ENCODE results near the gene KLHDC3.

KLHDC3 gene

GRCh38 chr6:43047998-43048397 lies 33.9 kb downstream of the KLHDC3 start:
- no peak for DNase-seq (ENCODE audit: low read depth)
- no peak overlapping the region for H3K4me3 ChIP-seq (ENCODE audit: low read length)
- no peak for TF ChIP-seq CTCF (IDR thresholded peaks at IDR 0.05; ENCODE audit: insufficient read depth, low read depth, low read length, missing control alignments)

- TF ChIP-seq CTCF (IDR thresholded peaks at IDR 0.05; ENCODE audit: insufficient read depth, low read depth, low read length, missing control alignments) = no peak
- H3K4me3 ChIP-seq (ENCODE audit: low read length) = no peak overlapping the region
- no peak for DNase-seq (ENCODE audit: low read depth)
Observed at GRCh38 chr6:43050981-43051380, 36.9 kb downstream of the KLHDC3 start.

GRCh38 chr6:43052225-43052841 lies 38.3 kb downstream of the KLHDC3 start:
- H3K4me3 ChIP-seq (ENCODE audit: low read length) = peak overlapping the region; percentile 94
- no peak for TF ChIP-seq CTCF (IDR thresholded peaks at IDR 0.05; ENCODE audit: insufficient read depth, low read depth, low read length, missing control alignments)
- no peak for DNase-seq (ENCODE audit: low read depth)

GRCh38 chr6:43052842-43053544 lies 38.9 kb downstream of the KLHDC3 start:
- peak; percentile 21 for DNase-seq (ENCODE audit: low read depth)
- no peak for TF ChIP-seq CTCF (IDR thresholded peaks at IDR 0.05; ENCODE audit: insufficient read depth, low read depth, low read length, missing control alignments)
- H3K4me3 ChIP-seq (ENCODE audit: low read length) = peak overlapping the region; percentile 94

- peak; percentile 97 for DNase-seq (ENCODE audit: low read depth)
- TF ChIP-seq CTCF (IDR thresholded peaks at IDR 0.05; ENCODE audit: insufficient read depth, low read depth, low read length, missing control alignments) = no peak
- peak within 1 kb of the TSS; percentile 94 for H3K4me3 ChIP-seq (ENCODE audit: low read length)
Observed at GRCh38 chr6:43053545-43054205, 39.6 kb downstream of the KLHDC3 start, which contains the start of gene CUL7. TSS of gene CUL7 (minus strand) at chr6:43053851. CDS start at chr6:43052788, 1,063 bp downstream.

- no peak for DNase-seq (ENCODE audit: low read depth)
- H3K4me3 ChIP-seq (ENCODE audit: low read length) = peak overlapping the region; percentile 94
- TF ChIP-seq CTCF (IDR thresholded peaks at IDR 0.05; ENCODE audit: insufficient read depth, low read depth, low read length, missing control alignments) = no peak
Observed at GRCh38 chr6:43054206-43054943, 40.3 kb downstream of the KLHDC3 start.
